Muscle layer of duodenum (tissue), 2 donors: ENCODE results near the gene AMBRA1.

Experiments
- H3K27ac ChIP-seq: one replicate; pipeline ENCODE4 v1.7.0; 2013; ENCODE audit warnings: mild to moderate bottlenecking, low read length
- H3K27me3 ChIP-seq: one replicate; pipeline ENCODE4 v1.7.0; 2013; ENCODE audit warnings: low read depth, mild to moderate bottlenecking, control low read depth, low read length
- H3K36me3 ChIP-seq, 2 donors: one replicate each; pipeline ENCODE4 v1.7.0; 2013; ENCODE audit warnings: low read length in 2 of 2, control low read depth in 1 of 2, mild to moderate bottlenecking in 1 of 2; ENCODE audit not compliant: insufficient read depth in 2 of 2, control insufficient read depth in 1 of 2
- H3K4me1 ChIP-seq, 2 donors: one replicate each; pipeline ENCODE4 v1.7.0; 2013; ENCODE audit warnings: low read length in 2 of 2, mild to moderate bottlenecking in 2 of 2, control low read depth in 1 of 2, moderate library complexity in 1 of 2; ENCODE audit not compliant: insufficient read depth in 2 of 2, control insufficient read depth in 1 of 2
- H3K4me3 ChIP-seq, 2 donors: one replicate each; pipeline ENCODE4 v1.7.0; 2013; ENCODE audit warnings: low read length in 2 of 2, low read depth in 1 of 2, mild to moderate bottlenecking in 1 of 2
- H3K9me3 ChIP-seq, 2 donors: one replicate each; pipeline ENCODE4 v1.7.0; 2013; ENCODE audit warnings: low read length in 2 of 2, control low read depth in 1 of 2, mild to moderate bottlenecking in 1 of 2; ENCODE audit not compliant: control insufficient read depth in 1 of 2
- donor health status: healthy.

The AMBRA1 gene

DNA sequence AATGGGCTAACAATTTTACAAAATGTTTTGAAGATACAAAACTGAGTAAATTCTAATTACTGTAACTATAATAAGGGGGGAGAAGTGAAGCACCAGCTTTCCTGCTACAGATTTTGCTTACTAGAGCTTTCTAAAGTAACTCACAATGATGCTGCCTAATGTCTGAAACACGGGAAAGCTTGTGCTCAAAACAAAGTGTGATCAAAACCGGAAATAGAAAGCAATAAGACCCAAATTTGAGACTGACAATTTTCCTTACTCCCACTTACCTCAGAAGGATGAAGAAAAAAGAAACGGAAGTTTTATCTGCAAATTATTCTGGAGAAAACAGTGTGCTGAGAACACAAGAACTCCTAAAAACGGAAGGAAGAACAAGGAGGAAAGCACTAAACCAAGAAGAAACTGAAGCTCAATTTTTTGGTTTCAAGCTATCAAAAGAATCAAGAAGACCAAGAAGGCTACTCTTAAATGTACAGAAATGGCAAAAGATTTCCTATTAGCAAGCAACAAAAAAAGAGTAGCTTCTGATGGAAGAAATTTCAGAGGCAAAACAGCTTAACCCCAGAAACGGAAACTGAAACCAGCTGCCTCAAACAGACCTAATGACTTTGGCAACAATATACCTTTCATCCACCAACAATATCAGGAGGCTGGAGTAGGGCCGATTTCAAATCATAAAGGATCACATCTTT is 33.4 kb downstream of the AMBRA1 start:
- Histone ChIP-seq H3K27me3 (no peaks in the 10 kb centered on the region), H3K36me3 (no peaks in the 10 kb centered on the region), H3K4me1 (peaks cover 7 to 21% of the 10 kb centered on the region in 2 donors), H3K4me3 (peak overlapping the region; percentile 58 to 59), H3K9me3 (no peaks in the 10 kb centered on the region), H3K27ac (peak overlapping the region; percentile 79)

DNA sequence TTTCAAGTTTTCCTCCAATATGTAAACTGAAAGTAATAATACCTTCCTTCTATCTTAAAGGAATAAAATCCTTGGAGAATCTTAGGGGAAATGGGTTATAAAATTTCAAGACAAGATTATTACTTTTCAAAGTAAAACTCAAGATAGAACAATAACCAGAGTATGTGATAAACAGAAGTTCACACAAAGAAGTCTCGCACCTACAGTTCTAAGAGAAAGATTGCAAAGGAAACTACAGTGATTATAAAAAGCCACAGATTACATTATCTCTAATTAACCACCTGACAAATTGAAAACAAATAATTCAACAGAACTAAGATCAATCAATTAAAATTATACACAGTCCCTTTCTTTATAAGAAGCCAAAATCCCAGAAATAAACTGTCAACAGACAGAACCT is 34.0 kb downstream of the AMBRA1 start:
- peaks cover 13 to 21% of the 10 kb centered on the region in 2 donors for H3K4me1 ChIP-seq
- H3K27me3 ChIP-seq = no peaks in the 10 kb centered on the region
- H3K36me3 ChIP-seq = no peaks in the 10 kb centered on the region
- H3K27ac ChIP-seq = peak overlapping the region; percentile 79
- peak overlapping the region; percentile 58 to 59 for H3K4me3 ChIP-seq
- no peaks in the 10 kb centered on the region for H3K9me3 ChIP-seq

DNA sequence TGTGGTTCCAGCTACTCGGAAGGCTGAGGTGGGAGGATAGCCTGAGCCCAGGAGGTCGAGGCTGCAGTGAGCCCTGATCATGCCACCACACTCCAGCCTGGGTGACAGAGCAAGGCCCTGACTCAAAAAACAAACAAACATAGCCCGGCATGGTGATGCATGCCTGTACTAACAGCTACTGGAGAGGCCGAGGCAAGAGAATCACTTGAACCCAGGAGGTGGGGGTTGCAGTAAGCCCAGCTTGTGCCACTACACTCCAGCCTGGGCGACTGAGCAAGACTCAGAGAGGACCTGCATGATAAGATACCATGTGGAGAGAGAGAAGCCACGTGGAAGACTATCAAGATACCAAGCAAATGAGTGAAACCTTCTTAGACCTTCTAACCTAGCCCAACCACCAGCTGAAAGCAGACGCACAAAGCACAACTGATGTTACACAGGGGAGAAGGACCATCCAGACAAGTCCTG is 36.1 kb downstream of the AMBRA1 start:
- H3K4me1 ChIP-seq = peaks cover 14 to 31% of the 10 kb centered on the region in 2 donors
- H3K36me3 ChIP-seq = no peaks in the 10 kb centered on the region

DNA sequence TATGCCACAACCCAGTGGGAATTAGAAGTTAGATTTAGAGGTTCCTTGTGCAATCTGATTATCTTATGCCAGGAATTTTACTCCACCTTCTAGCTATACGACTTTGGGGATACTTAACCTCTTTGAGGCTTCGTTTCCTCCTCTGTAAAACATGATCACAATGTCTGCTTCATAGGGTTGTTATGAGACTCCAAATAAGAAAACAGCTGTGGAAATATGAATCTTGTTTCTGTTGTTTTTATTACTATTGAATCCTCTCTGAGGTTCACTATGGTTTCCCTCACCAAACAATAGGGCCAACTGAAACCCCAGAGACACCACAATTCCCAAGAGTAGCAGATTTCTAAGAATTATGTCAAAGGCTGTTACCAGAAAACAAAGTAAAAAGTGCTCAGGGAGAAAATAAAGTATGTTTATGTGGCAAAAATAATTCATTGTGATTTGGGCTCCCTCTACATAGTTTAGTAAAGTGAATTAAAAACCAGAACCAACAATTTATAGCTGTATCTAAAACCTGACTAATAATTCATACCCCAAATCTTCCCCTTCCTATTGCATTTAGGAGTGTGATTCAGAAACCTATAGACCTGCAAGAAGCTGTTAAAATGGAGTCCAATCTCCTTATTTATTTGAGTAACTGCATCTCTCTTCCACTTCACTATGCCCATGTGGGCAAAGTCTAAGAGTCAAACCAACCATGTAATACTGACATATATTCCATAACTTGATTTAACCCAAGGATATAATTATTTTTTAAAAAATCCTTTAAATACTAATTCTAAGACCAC is 38.4 kb downstream of the AMBRA1 start:
- Histone ChIP-seq H3K36me3 (no peaks in the 10 kb centered on the region), H3K4me1 (peaks cover 9 to 22% of the 10 kb centered on the region in 2 donors), H3K27me3 (no peaks in the 10 kb centered on the region), H3K27ac (peak overlapping the region; percentile 52), H3K9me3 (no peaks in the 10 kb centered on the region), H3K4me3 (no peak overlapping the region)

More for the DNA sequence above, 36.1 kb downstream of the AMBRA1 start:
- Histone ChIP-seq H3K4me3 (no peak overlapping the region), H3K27ac (no peak overlapping the region), H3K9me3 (no peaks in the 10 kb centered on the region), H3K27me3 (no peaks in the 10 kb centered on the region)

DNA sequence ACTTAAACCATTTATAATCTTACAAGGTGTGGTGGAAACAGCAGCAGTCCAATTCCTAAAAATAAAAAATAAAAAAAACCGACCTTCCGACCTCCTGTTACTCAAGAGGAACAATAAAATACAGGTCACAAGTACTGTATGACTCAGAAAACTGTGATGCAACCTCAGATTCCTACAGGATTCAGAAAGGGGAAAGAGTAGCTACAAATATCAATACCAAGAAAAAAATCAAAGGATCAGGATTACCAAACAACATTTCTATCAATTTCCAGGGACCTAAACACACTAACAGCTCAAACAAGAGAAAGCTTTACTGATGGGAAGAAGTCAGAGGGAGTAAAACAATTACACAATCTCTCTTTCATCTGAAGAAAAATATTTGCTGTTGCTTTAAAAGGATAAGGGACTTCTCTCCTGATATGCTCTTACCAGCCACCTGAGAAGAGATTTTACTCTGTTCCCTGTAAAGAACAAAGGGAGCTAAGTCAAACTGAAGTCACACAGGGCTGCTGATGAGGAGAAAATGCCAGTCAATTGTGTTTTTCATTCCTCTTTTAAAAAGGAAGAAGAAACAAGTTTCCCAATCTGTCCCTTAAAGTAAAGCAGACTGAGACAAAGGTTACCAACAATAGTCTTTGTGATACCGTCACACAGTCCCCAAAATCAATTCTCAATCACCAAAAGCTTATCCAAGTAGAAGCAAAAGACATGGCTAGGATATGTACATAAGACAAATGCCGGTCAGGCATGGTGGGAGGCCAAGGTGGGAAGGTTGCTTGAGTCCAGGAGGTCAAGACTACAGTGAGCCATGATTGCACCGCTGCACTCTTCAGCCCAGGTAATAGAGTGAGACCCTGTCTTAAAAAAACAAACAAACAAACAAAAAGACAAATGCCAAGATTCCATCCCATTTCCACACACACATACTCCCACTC is 39.3 kb downstream of the AMBRA1 start:
- Histone ChIP-seq H3K27ac (peak overlapping the region; percentile 52), H3K4me1 (peaks cover 9 to 16% of the 10 kb centered on the region in 2 donors), H3K9me3 (no peaks in the 10 kb centered on the region), H3K36me3 (no peaks in the 10 kb centered on the region), H3K27me3 (no peaks in the 10 kb centered on the region), H3K4me3 (no peak overlapping the region)

DNA sequence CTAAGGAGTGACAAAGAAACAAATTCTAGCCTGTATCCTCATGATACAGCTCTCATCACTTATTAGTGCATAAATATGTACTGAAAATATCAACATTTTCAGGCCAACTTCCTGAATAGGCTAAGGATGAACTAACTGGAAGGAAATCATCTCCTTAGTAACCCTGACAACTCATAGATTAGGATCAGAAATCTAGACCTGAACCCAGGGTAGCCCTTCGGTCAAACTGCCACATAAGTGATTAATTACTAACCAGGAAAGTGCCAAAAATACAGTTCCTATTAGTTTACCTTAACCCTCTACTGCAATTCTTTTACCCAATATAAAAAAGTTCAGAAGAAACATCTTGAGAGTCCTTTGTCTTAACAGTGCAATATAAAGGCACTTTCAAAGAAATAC is 40.0 kb downstream of the AMBRA1 start:
- Histone ChIP-seq H3K27me3 (no peaks in the 10 kb centered on the region), H3K4me3 (no peak overlapping the region), H3K4me1 (peaks cover 9 to 10% of the 10 kb centered on the region in 2 donors), H3K27ac (peak overlapping the region; percentile 52), H3K9me3 (no peaks in the 10 kb centered on the region), H3K36me3 (no peaks in the 10 kb centered on the region)

DNA sequence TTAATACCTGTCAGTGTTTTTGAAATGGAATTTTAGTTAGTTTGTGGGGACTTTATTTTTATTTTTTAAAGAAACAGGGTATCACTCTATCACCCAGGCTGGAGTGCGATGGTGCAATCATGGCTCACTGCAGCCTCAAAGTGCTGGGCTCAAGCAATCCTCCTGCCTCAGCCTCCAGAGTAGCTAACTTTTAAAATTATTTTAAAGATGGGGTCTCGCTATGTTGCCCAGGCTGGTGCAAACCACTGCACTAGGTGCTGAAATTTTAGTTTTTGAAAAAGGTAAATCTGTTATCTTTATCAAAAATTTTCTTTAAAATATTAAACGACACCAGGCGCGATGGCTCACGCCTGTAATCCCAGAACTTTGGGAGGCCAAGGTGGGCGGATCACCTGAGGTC is 42.6 kb downstream of the AMBRA1 start:
- H3K27ac ChIP-seq = no peak overlapping the region
- no peaks in the 10 kb centered on the region for H3K27me3 ChIP-seq
- peaks cover 9 to 10% of the 10 kb centered on the region in 2 donors for H3K4me1 ChIP-seq
- H3K36me3 ChIP-seq = peaks cover 8 to 10% of the 10 kb centered on the region in 2 donors
- no peak overlapping the region for H3K4me3 ChIP-seq
- H3K9me3 ChIP-seq = no peaks in the 10 kb centered on the region

DNA sequence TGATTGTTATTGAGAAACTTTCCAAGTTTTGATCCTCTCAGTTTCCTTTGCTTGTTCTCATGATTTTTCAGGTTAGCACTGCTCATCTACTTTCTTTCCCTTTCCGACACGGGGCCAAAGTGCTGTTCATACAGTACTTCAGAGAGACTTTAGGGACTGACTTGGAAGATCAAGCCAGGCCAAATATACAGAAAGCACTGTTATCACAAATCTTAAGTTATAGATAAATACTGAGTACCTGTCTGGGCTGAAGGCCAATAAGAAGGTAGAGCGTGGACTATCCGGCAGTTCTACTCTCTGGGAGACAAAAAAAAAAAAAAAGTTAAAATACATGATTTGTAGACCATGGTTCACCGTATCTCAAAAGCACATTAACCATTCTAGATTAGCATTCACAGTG is 46.2 kb downstream of the AMBRA1 start:
- H3K27ac ChIP-seq = no peak overlapping the region
- no peak overlapping the region for H3K4me3 ChIP-seq
- peaks cover 37 to 42% of the 10 kb centered on the region in 2 donors for H3K36me3 ChIP-seq
- no peaks in the 10 kb centered on the region for H3K4me1 ChIP-seq
- H3K27me3 ChIP-seq = no peaks in the 10 kb centered on the region
- H3K9me3 ChIP-seq = no peaks in the 10 kb centered on the region

DNA sequence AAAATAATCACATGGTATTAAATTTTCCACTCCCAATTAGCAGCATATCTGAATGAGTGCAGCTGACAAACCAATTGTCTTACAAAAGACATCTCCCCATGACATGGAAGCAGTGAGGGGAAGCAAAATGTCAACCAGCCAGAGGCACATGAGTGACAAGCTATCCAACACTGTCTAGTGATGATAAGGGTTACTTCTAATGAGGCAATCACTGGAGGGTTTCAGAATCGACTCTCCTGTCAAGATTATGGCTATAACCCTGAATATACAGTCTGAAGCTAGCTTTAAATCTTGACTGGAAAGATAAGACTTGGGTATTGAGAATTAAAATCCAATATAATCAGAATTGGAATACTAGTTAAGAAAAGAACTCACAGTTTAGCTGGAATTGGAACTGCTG is 50.3 kb downstream of the AMBRA1 start:
- Histone ChIP-seq H3K9me3 (no peaks in the 10 kb centered on the region), H3K27ac (no peak overlapping the region), H3K4me3 (no peak overlapping the region), H3K27me3 (no peaks in the 10 kb centered on the region), H3K36me3 (peaks cover 55 to 60% of the 10 kb centered on the region in 2 donors), H3K4me1 (no peaks in the 10 kb centered on the region)

DNA sequence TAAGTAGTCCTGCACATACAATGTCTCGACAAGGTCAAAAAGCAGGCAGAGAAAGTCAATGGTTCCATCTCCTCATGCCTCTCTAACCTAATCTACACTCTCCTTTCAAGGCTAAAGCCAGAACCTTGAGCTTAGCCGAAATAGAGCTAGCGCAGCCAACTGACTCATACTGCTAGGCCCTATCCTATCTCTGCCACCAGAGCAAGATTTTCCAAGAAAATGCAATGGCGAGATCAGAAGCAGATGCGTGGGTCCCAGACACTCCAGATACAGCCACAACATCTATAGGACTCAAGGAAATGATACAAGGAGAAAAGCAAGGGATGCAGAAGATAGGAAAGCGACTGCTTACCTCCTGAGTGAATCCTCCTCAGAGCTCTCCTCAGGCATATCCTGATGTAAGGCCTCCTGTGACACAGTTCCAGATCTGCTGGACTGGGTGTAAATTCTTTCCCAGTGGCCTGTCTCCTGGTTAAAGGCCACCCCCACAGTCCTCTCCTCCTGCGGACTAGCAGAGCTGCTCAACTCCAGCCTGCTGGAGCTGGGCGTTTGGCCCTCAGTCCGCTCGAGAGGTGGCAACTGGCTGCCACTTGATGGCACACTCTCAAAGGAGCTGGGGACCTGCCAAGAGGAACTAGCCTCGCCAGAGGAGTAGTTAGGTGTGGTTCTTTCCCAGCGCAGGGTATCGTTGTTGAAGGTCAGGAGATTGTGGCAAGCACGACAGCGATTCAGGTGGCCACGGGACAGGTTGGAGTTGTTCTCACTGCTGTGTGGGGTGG is 52.0 kb downstream of the AMBRA1 start:
- H3K27ac ChIP-seq = no peak overlapping the region
- H3K4me1 ChIP-seq = no peaks in the 10 kb centered on the region
- H3K9me3 ChIP-seq = no peaks in the 10 kb centered on the region
- no peak overlapping the region for H3K4me3 ChIP-seq
- no peaks in the 10 kb centered on the region for H3K27me3 ChIP-seq
- peaks cover 50 to 55% of the 10 kb centered on the region in 2 donors for H3K36me3 ChIP-seq
